Spinal cord (tissue), 10 donors: ENCODE measurements around the gene HMGN1. TPM values are rescaled to one million over a fixed set of nuclear protein-coding genes. Genes with fewer than 3 reads are reported as not detected.
A peak's percentile ranks its signal among the peaks of the same experiment; 100 is the strongest.

Source experiments
- DNase-seq, 6 donors: peaks; one replicate each; pipeline versions ENCODE4 v3.0.0 to v3.0.0-alpha.2; 2013 to 2015; ENCODE audit warnings: low spot score in 6 of 6, low read depth in 4 of 6
- H3K27ac ChIP-seq: one replicate; pipeline ENCODE4 v1.5.1; 2013; ENCODE audit warnings: low read depth, low read length, control low read depth
- H3K27me3 ChIP-seq: one replicate; pipeline ENCODE4 v1.6.1; 2013; ENCODE audit warnings: low read length; ENCODE audit not compliant: control insufficient read depth, insufficient read depth
- H3K36me3 ChIP-seq: one replicate; pipeline ENCODE4 v1.6.1; 2013; ENCODE audit warnings: low read length; ENCODE audit not compliant: control insufficient read depth, insufficient read depth
- H3K4me1 ChIP-seq: one replicate; pipeline ENCODE4 v1.6.1; 2013; ENCODE audit warnings: low read length; ENCODE audit not compliant: control insufficient read depth, insufficient read depth
- H3K4me3 ChIP-seq: one replicate; pipeline ENCODE4 v1.5.1; 2013; ENCODE audit warnings: low read depth, low read length, control low read depth
- H3K9me3 ChIP-seq: one replicate; pipeline ENCODE4 v1.6.1; 2013; ENCODE audit warnings: low read length; ENCODE audit not compliant: control insufficient read depth, insufficient read depth
- WGBS: methylation state at CpG from one replicate; pipeline ENCODE4 v1.1.5; 2013; ENCODE audit warnings: missing lambda C conversion rate; ENCODE audit not compliant: insufficient coverage; 5-methylcytosine and 5-hydroxymethylcytosine counted together
- polyA plus RNA-seq, 2 donors: library from polyadenylated mRNA; unstranded; fragments of 120-200 nt; gene quantifications; one replicate each; pipeline ENCODE4 v1.2.1, GENCODE V29; 2013; ENCODE audit not compliant: insufficient read length in 2 of 2
- small RNA-seq: library from RNA; depleted of rRNA; stranded (forward); fragments of <200 nt; gene quantifications from one replicate; pipeline ENCODE3, GENCODE V24; 2014; ENCODE audit warnings: low replicate concordance
- total RNA-seq, 2 donors: library from RNA; depleted of rRNA in 1 of 2; stranded (reverse); fragments of 120-200 nt in 1 of 2; fragments of >200 nt in 1 of 2; gene quantifications; one replicate each; pipeline versions ENCODE4 v1.2.3 to v1.2.4, GENCODE V29; 2013 to 2014
- donor health status: healthy.

The HMGN1 gene
- total and polyA plus RNA-seq, 4 donors, result 134 to 407 (median 345) TPM

DNA sequence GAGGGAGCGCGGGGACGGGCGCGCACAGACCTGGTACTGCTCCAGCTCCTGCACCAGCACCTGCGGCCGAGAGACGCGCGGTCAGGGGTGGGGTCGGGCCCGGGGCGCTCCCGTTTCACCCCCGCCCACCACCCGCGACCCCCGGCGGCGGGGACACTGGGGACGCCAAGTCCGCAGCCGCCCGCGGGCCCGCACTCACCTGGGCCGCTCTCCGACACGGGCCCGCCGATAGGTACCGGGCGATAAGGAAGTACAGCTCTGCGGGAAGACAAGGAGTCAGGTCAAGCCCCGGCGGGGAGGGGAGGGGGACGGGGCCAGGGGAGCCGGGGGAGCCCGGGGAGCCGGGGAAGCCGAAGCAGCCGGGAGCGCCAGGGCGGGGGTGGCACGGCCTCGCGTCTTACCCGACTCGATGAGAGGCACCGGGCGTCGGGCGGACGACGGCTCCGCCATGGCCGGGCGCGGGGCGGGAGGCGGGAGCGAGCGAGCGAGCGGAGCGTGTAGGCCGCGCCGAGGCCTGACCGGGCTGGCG, 35.8 kb downstream of the HMGN1 start:
- WGBS, result under 1% methylated on average over 68 of the region's 71 CpGs

DNA sequence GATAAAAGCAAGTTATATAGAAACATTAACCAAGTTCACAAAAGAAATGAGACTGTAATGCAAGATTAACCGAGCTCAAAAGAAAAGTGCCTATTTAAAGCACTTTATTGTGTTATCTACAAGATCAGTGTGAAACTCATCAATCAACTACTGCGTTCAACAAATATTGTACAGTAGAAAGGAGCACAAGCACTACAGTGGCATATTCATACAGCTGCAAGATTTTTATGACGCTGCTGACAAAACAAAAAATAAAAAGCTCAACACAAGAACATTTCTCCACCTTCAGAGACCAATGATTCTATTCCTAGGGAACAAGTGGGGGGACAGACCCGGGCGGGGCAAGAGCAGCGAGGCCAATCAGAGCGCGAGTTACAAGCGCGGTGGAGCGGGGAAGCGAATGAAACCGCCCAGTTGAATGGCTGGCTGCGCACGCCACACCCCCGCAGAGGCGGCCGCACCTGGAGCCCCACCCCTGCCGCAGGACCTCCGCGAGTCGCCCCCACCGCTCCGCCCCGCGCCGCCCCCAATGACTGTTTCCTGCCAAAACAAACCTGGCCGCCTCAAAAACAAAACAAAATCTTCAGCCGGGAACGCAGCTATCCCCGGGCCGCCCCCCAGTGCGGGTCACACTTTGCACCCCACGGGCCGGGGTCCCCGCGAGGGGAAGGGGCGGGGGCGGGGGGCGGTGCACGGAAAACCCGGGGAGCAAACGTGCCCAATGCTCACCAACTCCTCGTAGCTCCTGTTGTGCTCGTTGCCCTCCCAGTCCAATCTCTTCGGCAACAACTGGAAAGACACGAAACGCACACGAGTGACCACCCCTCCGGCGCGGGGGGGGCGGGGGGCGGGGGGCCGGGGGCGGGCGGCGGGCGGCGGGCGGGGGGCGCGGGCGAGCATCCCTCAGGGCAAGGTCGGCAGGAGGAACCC, 36.5 kb downstream of the HMGN1 start:
- DNase-seq, result peak; percentile 77 to 98 (median 86)
- Histone ChIP-seq H3K4me3 (peak overlapping the region; percentile 57), H3K4me1 (peaks cover 15% of the 10 kb centered on the region), H3K9me3 (no peaks in the 10 kb centered on the region), H3K36me3 (peaks cover 23% of the 10 kb centered on the region), H3K27ac (peak overlapping the region; percentile 79), H3K27me3 (no peaks in the 10 kb centered on the region)
- under 1% methylated on average over 59 of the region's 65 CpGs for WGBS

More for the DNA sequence above, 35.8 kb downstream of the HMGN1 start:
- peak in 1 of 6 donors; percentile 9 for DNase-seq
- H3K4me1 ChIP-seq, result peaks cover 15% of the 10 kb centered on the region
- peak overlapping the region; percentile 40 for H3K27ac ChIP-seq
- peaks cover 23% of the 10 kb centered on the region for H3K36me3 ChIP-seq
- peak overlapping the region; percentile 57 for H3K4me3 ChIP-seq
- no peaks in the 10 kb centered on the region for H3K9me3 ChIP-seq
- H3K27me3 ChIP-seq, result no peaks in the 10 kb centered on the region

DNA sequence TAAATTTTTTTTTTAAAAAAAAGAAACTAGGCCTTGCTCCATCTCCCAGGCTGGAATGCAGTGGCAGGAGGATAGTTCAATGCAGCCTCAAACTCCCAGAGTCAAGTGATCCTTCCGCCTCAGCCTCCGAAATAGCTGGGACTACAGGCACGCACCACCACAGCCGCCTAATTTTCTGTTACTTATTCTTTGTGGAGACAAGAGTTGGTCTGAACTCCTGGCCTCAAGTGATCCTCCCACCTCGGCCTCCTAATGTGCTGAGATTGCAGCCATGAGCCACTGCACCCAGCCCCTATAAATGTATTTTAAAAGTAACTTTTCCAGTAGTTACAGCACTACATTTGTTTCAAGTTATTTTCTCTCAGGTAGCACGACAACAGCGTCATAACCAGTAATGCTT, 37.7 kb downstream of the HMGN1 start:
- Histone ChIP-seq H3K4me3 (no peak overlapping the region), H3K36me3 (peaks cover 23% of the 10 kb centered on the region), H3K27me3 (no peaks in the 10 kb centered on the region), H3K4me1 (peaks cover 15% of the 10 kb centered on the region), H3K9me3 (no peaks in the 10 kb centered on the region), H3K27ac (no peak overlapping the region)
- DNase-seq, result no peak
- WGBS, result 96% methylated on average over 3 of the region's 7 CpGs

DNA sequence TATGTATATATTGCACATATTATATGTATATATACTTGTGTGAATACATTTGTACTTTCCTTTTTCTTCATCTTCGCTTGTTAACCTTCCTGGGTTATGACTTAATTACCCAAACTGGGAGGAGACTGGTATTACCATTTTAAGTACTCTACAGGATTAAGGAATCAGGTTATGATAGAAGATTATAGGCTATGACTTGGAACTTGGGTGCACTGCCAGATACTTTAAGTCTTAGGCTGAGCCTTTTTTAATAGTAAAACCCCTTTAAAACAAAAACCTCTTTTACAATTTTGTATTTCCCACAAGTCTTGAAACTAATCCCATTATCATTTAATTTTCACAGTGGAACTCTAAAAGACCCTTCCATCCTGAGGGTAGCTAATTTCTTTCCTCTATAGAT, 41.4 kb downstream of the HMGN1 start:
- no peak for DNase-seq
- no peak overlapping the region for H3K4me3 ChIP-seq
- H3K27me3 ChIP-seq, result no peaks in the 10 kb centered on the region
- peaks cover 3% of the 10 kb centered on the region for H3K4me1 ChIP-seq
- H3K27ac ChIP-seq, result no peak overlapping the region
- peaks cover 44% of the 10 kb centered on the region for H3K36me3 ChIP-seq
- no CpG with 5 or more reads among the region's 1 CpG for WGBS
- no peaks in the 10 kb centered on the region for H3K9me3 ChIP-seq

DNA sequence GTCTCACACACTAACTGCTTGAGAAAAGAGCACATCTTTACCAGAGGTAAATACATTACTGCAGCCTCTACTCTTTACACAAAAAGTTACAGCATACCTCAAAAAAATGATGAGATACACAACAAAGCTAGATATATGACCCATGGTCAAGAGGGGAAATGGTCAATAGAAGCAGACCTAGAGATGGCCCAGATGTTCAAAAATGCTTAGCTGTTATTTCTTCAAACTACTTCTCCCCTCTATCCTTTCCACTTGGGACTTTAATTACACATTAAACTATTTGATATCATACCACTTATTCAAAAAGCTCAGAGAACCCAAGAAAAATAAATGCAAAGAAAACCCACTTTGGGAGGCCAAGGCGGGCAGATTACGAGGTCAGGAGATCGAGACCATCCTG, 48.3 kb downstream of the HMGN1 start:
- Histone ChIP-seq H3K27ac (no peak overlapping the region), H3K36me3 (peaks cover 30% of the 10 kb centered on the region), H3K27me3 (no peaks in the 10 kb centered on the region), H3K9me3 (no peaks in the 10 kb centered on the region), H3K4me1 (no peaks in the 10 kb centered on the region), H3K4me3 (no peak overlapping the region)
- DNase-seq, result no peak
- WGBS, result no CpG with 5 or more reads among the region's 3 CpGs

DNA sequence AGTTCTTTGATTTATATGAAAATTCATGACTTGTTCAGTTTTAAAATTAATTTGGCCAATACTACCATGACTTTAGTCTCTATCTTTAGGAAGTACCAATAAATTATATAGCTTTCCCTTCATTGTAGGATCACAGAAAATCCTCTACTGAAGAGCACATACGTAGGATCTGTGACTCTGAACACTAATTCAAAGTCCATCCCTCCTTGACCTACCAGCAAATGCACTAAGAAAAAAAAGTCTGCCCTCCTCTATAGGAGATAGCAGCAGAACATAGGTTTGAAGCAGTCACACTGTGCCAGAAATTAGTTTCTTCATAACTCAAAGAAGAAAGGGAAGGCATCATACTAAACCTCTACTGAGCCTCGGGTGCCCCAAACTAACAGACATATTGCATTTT, 52.0 kb downstream of the HMGN1 start:
- Histone ChIP-seq H3K9me3 (no peaks in the 10 kb centered on the region), H3K27ac (no peak overlapping the region), H3K36me3 (peaks cover 19% of the 10 kb centered on the region), H3K27me3 (no peaks in the 10 kb centered on the region), H3K4me3 (no peak overlapping the region), H3K4me1 (no peaks in the 10 kb centered on the region)
- no CpG with 5 or more reads among the region's 2 CpGs for WGBS
- DNase-seq, result no peak

Small RNAs within 50 kb of the gene (small RNA-seq; reads per million reads assigned to genes)
- not detected for gene RF00019

Other genes with a start within 250 kb of the HMGN1 start
- 10 to 100 TPM; 34.4 to 43.4 TPM for gene PSMG1, start 165.6 kb downstream of the HMGN1 start, total RNA-seq
- gene PSMG1, start 165.6 kb downstream of the HMGN1 start, polyA plus RNA-seq, result 10 to 100 TPM; 45.9 to 46.0 TPM
- 100 to 1,000 TPM in 1 of 2 donors, 10 to 100 TPM in 1; 78.2 to 180 TPM for gene BRWD1, start 35.5 kb downstream of the HMGN1 start, total RNA-seq
- 100 to 1,000 TPM in 1 of 2 donors, 10 to 100 TPM in 1; 95.8 to 123 TPM for gene BRWD1, start 35.5 kb downstream of the HMGN1 start, polyA plus RNA-seq
- 1 to 10 TPM; 2.1 to 4.3 TPM for gene LCA5L, start 96.7 kb upstream of the HMGN1 start, total RNA-seq
- gene LCA5L, start 96.7 kb upstream of the HMGN1 start, polyA plus RNA-seq, result 1 to 10 TPM; 3.1 TPM
- gene SH3BGR, start 102.9 kb upstream of the HMGN1 start, total RNA-seq, result 1 to 10 TPM; 3.4 to 6.2 TPM
- gene SH3BGR, start 102.9 kb upstream of the HMGN1 start, polyA plus RNA-seq, result 1 to 10 TPM; 8.0 to 8.8 TPM